Naive thymus-derived CD8-positive, alpha-beta T cell (primary cell): ENCODE measurements around the gene TSPAN31. TPM values are rescaled to one million over a fixed set of nuclear protein-coding genes. Genes with fewer than 3 reads are reported as not detected.
"Not testable (repeated sequence)": the region's sequence is repeated elsewhere in the genome, so short reads cannot be mapped to it uniquely, and the experiment has no call there.

ENCODE experiments used
- ATAC-seq, 2 donors: fragments of 150-1000 bp; cut with Tn5 transposase in 1 of 2; sonication (Bioruptor Pico), chemical (Tn5 transposase) in 1 of 2; 1 replicate in 1 of 2; 2 replicates in 1 of 2; pipeline ENCODE4 v1.10.0; 2021; ENCODE audit warnings: mild to moderate bottlenecking in 2 of 2, moderate library complexity in 2 of 2
- POLR2A ChIA-PET: fragments of 350-600 bp; sonication (Branson Sonifier 250); formaldehyde crosslinking; loops from one replicate; lab custom pipeline; 2021; ENCODE audit warnings: antibody characterized with exemption; lab: Charles Lee
- DNase-seq, 10 donors: peaks; one replicate each; pipeline versions ENCODE4 v3.0.0 to v3.0.0-alpha.2; 2020 to 2022
- H3K27ac Mint-ChIP-seq, 10 donors: one replicate each; pipeline ENCODE4 v1.8.0; 2020 to 2022; ENCODE audit warnings: mild to moderate bottlenecking in 10 of 10, mixed read lengths in 10 of 10, moderate library complexity in 4 of 10, inconsistent platforms in 1 of 10
- H3K27me3 Mint-ChIP-seq, 5 donors: one replicate each; pipeline ENCODE4 v1.8.0; 2021 to 2022; ENCODE audit warnings: mixed read lengths in 5 of 5
- H3K36me3 Mint-ChIP-seq, 3 donors: one replicate each; pipeline ENCODE4 v1.8.0; 2020 to 2022; ENCODE audit warnings: mixed read lengths in 3 of 3, mild to moderate bottlenecking in 2 of 3, inconsistent platforms in 1 of 3
- H3K4me1 Mint-ChIP-seq, 4 donors: one replicate each; pipeline ENCODE4 v1.8.0; 2021 to 2022; ENCODE audit warnings: mixed read lengths in 4 of 4
- H3K4me3 Mint-ChIP-seq, 10 donors: one replicate each; pipeline ENCODE4 v1.8.0; 2020 to 2022; ENCODE audit warnings: mild to moderate bottlenecking in 10 of 10, mixed read lengths in 10 of 10, moderate library complexity in 6 of 10, inconsistent platforms in 1 of 10
- H3K9me3 Mint-ChIP-seq, 9 donors: one replicate each; pipeline ENCODE4 v1.8.0; 2020 to 2022; ENCODE audit warnings: mixed read lengths in 9 of 9, mild to moderate bottlenecking in 3 of 9, inconsistent platforms in 1 of 9, moderate library complexity in 1 of 9
- polyA plus RNA-seq, 3 donors: library from polyadenylated mRNA; unstranded; fragments of 300-500 nt; fragmentation: Illumina TruSeq; gene quantifications; one replicate each; pipeline ENCODE4 v1.2.3, GENCODE V29; 2021
- total RNA-seq, 8 experiments: library from RNA in 2 of 8; stranded (reverse) in 2 of 8; gene quantifications; one replicate each; pipeline ENCODE4 v1.2.3 and lab custom pipeline; 2021 to 2026

The TSPAN31 gene, protein sequence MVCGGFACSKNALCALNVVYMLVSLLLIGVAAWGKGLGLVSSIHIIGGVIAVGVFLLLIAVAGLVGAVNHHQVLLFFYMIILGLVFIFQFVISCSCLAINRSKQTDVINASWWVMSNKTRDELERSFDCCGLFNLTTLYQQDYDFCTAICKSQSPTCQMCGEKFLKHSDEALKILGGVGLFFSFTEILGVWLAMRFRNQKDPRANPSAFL
- total RNA-seq (10 to 100 TPM; 22.5 to 24.8 TPM), polyA plus RNA-seq (10 to 100 TPM; 42.2 to 53.3 (median 47.3) TPM), total RNA-seq (lab: John Stamatoyannopoulos, UW) (21.5 to 33.8 (median 25.9) reads per million in 6 experiments)

DNA sequence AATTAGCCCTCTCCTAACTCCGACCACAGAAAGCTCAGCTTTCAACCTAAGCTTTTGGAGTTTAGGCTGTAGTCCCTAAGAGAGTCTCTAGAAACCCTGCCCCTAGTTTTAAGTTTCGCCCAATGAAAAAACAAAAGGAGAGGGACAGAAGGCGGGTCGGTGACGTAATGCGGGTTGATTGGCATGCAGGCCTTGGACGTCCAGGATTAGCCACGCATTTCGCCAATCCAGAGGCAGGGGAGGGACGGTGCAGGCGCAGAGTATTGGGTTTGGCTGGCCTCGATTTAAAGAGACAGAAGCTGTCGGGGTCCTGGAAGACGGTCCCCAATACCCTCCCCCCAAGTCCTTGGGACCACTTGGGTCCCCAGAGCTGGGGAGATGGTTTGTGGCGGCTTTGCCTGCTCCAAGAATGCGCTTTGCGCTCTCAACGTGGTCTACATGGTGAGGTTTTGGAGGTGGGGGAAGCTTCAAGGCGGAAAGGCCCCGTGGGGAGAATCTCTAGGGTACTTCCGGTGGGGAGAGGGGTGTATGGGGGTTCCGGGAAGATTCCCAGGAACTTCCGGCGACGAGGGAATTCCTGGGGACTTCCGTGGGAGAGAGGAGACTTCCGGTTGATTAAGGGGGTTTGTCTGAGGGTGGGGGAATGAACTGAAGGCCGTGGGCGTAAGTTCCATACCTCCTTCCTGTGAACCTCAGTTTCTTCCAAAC lies at the start of gene TSPAN31:
Gene TSPAN31 (plus strand): TSS at position 263 of the 708 bp plus-strand sequence. CDS start 116 bp downstream, at position 379.
- Mint-ChIP-seq H3K27ac (peak within 1 kb of the TSS; percentile 92 to 99 (median 97)), H3K36me3 (peaks cover 0 to 31% (median 8%) of the 10 kb centered on the region in 3 donors), H3K9me3 (no peaks in the 10 kb centered on the region), H3K27me3 (no peaks in the 10 kb centered on the region), H3K4me1 (peaks cover 24 to 57% (median 50%) of the 10 kb centered on the region in 4 donors), H3K4me3 (peak within 1 kb of the TSS; percentile 88 to 99 (median 93))
- POLR2A ChIA-PET = interaction anchor here (0.5 to 3.2 kb wide), 15 partner anchors 9 to 265 kb away, joined by 3 to 13 read pairs (median 4); partner anchors contain the start of genes ARHGAP9, DDIT3, EEF1AKMT3 and METTL1
- ATAC-seq (peak; percentile 79 to 82), DNase-seq (peak; percentile 82 to 97 (median 93))

DNA sequence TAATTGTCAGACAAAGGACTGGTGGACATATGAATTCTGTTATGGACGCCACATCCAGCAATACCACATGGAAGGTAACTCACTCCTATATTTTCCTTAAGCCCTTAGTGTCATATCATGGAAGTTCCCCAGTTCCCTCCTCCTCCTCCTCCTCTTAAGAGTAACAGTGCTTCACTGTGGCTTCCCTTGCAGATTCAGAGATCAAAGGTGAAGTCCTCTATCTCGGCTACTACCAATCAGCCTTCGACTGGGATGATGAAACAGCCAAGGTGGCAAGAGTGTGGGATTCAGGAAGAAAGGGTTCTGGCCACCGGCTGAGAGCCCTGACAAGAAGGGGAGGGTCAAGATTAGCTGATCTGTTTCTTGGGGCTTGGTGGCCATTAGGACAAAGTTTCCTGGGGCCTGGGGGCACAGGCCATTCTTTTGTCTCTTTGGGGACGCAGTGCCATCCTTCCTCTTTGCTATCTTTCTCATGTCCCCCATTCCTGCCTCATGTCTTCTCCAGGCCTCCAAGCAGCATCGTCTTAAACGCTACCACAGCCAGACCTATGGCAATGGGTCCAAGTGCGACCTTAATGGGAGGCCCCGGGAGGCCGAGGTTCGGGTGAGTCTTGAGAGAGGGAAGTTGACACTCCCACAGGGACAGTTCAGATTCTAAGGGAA lies 48.9 kb upstream of the TSPAN31 start:
- Mint-ChIP-seq H3K27me3 (peaks cover 0 to 4% (median 0%) of the 10 kb centered on the region in 5 donors), H3K27ac (peak overlapping the region in 1 of 10 donors; percentile 26), H3K36me3 (peaks cover 0 to 52% (median 16%) of the 10 kb centered on the region in 3 donors), H3K4me3 (peak overlapping the region in 8 of 10 donors; percentile 13 to 56 (median 40)), H3K4me1 (peaks cover 10 to 28% (median 18%) of the 10 kb centered on the region in 4 donors), H3K9me3 (no peaks in the 10 kb centered on the region)
- POLR2A ChIA-PET = interaction anchor here (0.7 kb wide), 1 partner anchor 790 kb away, joined by 3 read pairs; no protein-coding TSS in a partner anchor
- DNase-seq (no peak), ATAC-seq (no peak)

DNA sequence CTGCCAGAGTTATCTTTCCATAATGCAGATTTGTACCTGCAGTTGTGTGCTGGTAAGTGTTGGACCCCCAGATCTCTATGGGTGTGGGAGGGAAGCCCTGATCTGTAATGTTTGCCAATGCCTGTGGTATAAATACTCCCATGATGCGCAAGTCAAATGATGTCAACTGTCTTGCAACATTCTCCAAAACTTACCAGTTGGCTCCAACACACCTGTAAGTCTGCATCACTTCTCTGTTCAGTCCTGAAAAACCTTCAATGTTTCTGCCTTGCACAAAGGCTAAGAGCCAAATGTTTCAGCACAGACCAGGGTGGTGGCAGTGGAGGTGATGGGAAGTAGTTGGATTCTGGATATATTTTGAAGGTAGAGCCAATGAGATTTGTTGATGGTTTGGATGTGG lies 47.8 kb upstream of the TSPAN31 start:
- Mint-ChIP-seq H3K4me1 (peaks cover 10 to 29% (median 18%) of the 10 kb centered on the region in 4 donors), H3K27ac (peak overlapping the region in 2 of 10 donors; percentile 23 to 61), H3K9me3 (no peaks in the 10 kb centered on the region), H3K36me3 (peaks cover 1 to 59% (median 16%) of the 10 kb centered on the region in 3 donors), H3K27me3 (peaks cover 0 to under 1% (median 0%) of the 10 kb centered on the region in 5 donors), H3K4me3 (no peak overlapping the region)
- DNase-seq (no peak), ATAC-seq (no peak)
- POLR2A ChIA-PET = no interaction called here

DNA sequence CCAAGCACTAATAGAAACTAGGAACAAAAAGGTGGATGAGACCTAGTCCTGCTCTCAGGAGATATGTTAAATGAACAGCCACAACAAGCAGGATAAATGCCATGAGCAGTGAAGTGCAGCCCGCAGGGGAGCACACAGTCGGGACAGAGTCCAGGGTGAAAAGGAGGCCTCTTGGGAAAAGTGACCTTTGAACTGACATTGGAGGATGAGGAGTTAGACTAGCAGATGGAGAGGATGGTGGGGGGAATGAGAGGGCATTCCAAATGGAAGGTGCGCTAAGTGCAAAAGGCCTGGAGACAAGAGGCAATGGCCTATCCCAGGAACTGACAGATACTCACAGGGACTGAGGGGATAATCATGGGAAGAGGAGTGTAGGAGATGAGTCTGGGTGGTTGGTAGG lies 46.4 kb upstream of the TSPAN31 start:
- Mint-ChIP-seq H3K36me3 (peaks cover 14 to 71% (median 29%) of the 10 kb centered on the region in 3 donors), H3K27ac (peak overlapping the region in 1 of 10 donors; percentile 7), H3K9me3 (peaks cover 0 to 8% (median 0%) of the 10 kb centered on the region in 9 donors), H3K4me1 (peaks cover 10 to 34% (median 17%) of the 10 kb centered on the region in 4 donors), H3K27me3 (no peaks in the 10 kb centered on the region), H3K4me3 (no peak overlapping the region)
- DNase-seq (no peak), ATAC-seq (no peak)
- POLR2A ChIA-PET = no interaction called here

DNA sequence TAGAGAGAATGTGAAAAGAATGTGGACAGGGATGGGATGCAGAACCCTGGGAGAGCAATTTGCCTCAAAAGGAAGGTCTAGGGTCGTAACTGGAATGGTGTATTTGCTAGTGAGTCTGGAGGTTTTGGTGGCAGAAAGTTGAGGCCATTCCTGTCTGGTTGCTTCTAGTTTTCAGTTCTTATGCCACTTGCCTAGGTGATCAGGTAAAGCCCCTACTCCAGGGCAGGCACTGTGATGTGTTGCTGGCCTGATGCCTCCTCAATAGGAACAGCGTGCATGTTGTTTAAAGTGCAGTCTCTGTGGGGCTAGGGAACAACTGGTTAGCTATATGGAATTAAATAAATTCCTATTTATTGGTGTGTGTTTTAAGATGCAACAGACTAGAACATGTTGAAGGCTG lies 44.5 kb upstream of the TSPAN31 start:
- Mint-ChIP-seq H3K36me3 (peaks cover 18 to 87% (median 45%) of the 10 kb centered on the region in 3 donors), H3K9me3 (peaks cover 0 to 14% (median 3%) of the 10 kb centered on the region in 9 donors), H3K27me3 (no peaks in the 10 kb centered on the region), H3K4me3 (no peak overlapping the region), H3K27ac (peak overlapping the region in 3 of 10 donors; percentile 30 to 73 (median 58)), H3K4me1 (peaks cover 10 to 34% (median 17%) of the 10 kb centered on the region in 4 donors)
- POLR2A ChIA-PET = interaction anchor here (0.7 to 1.0 kb wide), 3 partner anchors 21 to 30 kb away, joined by 3 to 5 read pairs (median 4); no protein-coding TSS in a partner anchor
- no peak for DNase-seq
- ATAC-seq = no peak

DNA sequence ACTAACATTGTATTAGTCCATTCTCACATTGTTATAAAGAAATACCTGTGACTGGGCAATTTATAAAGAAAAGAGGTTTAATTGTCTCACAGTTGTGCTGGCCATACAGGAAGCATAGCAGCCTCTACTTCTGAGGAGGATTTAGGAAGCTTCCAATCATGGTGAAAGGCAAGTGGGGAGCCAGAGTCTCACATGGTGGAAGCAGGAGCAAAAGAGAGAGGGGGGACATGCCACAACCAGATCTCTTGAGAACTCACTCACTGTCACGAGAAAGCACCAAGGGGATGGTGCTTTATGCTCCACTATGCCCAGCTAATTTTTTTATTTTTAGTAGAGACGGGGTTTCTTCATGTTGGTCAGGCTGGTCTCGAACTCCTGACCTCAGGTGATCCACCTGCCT lies 37.6 kb upstream of the TSPAN31 start:
- no peaks in the 10 kb centered on the region for H3K27me3 Mint-ChIP-seq
- H3K4me3 Mint-ChIP-seq = no peak overlapping the region
- no peak for DNase-seq
- H3K36me3 Mint-ChIP-seq = peaks cover 15 to 73% (median 34%) of the 10 kb centered on the region in 3 donors
- ATAC-seq = no peak
- H3K4me1 Mint-ChIP-seq = peaks cover 0 to 11% (median 0%) of the 10 kb centered on the region in 4 donors
- H3K27ac Mint-ChIP-seq = peak overlapping the region in 3 of 10 donors; percentile 21 to 23 (median 22)
- H3K9me3 Mint-ChIP-seq = peaks cover 0 to 14% (median 3%) of the 10 kb centered on the region in 9 donors
- POLR2A ChIA-PET = interaction anchor here (0.7 to 1.5 kb wide), 2 partner anchors 13 to 38 kb away, joined by 3 read pairs; partner anchors contain the start of genes OS9 and TSPAN31

DNA sequence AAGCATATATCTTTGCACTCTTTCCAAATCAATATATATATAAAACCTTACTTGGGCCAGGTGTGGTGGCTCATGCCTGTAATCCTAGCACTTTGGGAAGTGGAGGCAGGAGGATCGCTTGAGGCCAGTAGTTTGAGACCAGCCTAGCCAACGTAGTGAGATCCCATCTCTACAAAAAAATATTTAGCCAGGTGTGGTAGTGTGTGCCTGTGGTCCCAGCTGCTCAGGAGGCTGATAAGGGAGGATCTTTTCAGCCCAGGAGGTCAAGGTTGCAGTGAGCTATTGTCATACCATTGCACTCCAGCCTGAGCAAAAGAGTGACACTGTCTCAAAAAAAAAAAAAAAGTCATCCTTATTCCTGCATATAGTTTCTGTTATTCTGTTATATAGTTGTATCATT lies 36.5 kb upstream of the TSPAN31 start:
- no peak overlapping the region for H3K4me3 Mint-ChIP-seq
- ATAC-seq (no peak), DNase-seq (no peak)
- no peaks in the 10 kb centered on the region for H3K27me3 Mint-ChIP-seq
- H3K4me1 Mint-ChIP-seq = peaks cover 0 to 7% (median 0%) of the 10 kb centered on the region in 4 donors
- peaks cover 5 to 71% (median 24%) of the 10 kb centered on the region in 3 donors for H3K36me3 Mint-ChIP-seq
- H3K27ac Mint-ChIP-seq = no peak overlapping the region
- POLR2A ChIA-PET = interaction anchor here (0.7 to 1.0 kb wide), 2 partner anchors 15 to 218 kb away, joined by 3 read pairs; partner anchors contain the start of gene OS9
- H3K9me3 Mint-ChIP-seq = peaks cover 0 to 6% (median 3%) of the 10 kb centered on the region in 9 donors

DNA sequence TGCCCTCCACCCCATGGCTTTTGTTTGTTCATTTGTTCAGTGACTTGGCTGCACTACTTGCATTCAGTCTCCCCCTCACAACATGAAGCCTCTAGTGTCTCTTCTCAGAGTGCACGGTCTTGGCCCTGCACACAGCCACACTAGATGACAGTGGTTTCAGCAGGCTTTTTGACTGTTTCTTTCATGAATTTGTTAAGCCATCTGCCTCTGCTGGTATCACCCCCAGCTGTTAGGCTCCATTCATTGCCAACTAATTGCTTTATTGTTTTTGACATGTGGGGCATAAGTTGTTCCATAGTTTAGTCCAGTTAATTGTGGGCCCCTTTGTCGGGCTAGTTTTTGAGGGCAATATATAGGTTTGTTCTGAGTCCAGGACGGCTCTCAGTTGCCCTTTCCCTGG lies 32.1 kb upstream of the TSPAN31 start:
- H3K27ac Mint-ChIP-seq = no peak overlapping the region
- H3K36me3 Mint-ChIP-seq = peaks cover 0 to 59% (median 7%) of the 10 kb centered on the region in 3 donors
- DNase-seq (no peak), ATAC-seq (no peak)
- peaks cover 0 to 2% (median 0%) of the 10 kb centered on the region in 9 donors for H3K9me3 Mint-ChIP-seq
- POLR2A ChIA-PET = no interaction called here
- peaks cover 0 to 7% (median 5%) of the 10 kb centered on the region in 4 donors for H3K4me1 Mint-ChIP-seq
- no peaks in the 10 kb centered on the region for H3K27me3 Mint-ChIP-seq
- no peak overlapping the region for H3K4me3 Mint-ChIP-seq

DNA sequence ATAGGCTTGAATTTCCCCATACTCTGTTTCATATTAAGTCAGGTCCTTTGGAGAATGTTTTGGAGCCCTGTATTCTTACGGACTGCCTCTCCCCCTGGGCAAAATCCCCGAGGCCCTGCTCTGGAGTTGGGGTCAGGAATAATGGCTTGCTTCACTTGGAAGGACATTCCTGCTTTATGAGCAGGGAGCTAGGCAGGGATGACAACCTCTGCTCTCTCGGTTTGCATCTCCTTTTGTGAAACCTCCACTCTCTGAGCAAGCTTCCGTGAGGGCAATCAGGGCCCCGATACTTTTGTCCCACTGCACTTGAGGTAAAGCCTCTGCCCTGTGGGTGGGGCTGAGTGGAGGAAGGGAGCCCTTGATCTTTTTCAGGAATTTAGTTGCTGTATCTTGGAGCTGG lies 31.6 kb upstream of the TSPAN31 start:
- Mint-ChIP-seq H3K27ac (peak overlapping the region in 2 of 10 donors; percentile 11 to 75), H3K36me3 (peaks cover 0 to 63% (median 10%) of the 10 kb centered on the region in 3 donors), H3K4me1 (peaks cover 0 to 7% (median 5%) of the 10 kb centered on the region in 4 donors), H3K9me3 (peaks cover 0 to 2% (median 0%) of the 10 kb centered on the region in 9 donors), H3K4me3 (no peak overlapping the region), H3K27me3 (no peaks in the 10 kb centered on the region)
- ATAC-seq = no peak
- no peak for DNase-seq
- POLR2A ChIA-PET = interaction anchor here (0.7 to 0.9 kb wide), 2 partner anchors 10 to 495 kb away, joined by 4 to 5 read pairs; no protein-coding TSS in a partner anchor

DNA sequence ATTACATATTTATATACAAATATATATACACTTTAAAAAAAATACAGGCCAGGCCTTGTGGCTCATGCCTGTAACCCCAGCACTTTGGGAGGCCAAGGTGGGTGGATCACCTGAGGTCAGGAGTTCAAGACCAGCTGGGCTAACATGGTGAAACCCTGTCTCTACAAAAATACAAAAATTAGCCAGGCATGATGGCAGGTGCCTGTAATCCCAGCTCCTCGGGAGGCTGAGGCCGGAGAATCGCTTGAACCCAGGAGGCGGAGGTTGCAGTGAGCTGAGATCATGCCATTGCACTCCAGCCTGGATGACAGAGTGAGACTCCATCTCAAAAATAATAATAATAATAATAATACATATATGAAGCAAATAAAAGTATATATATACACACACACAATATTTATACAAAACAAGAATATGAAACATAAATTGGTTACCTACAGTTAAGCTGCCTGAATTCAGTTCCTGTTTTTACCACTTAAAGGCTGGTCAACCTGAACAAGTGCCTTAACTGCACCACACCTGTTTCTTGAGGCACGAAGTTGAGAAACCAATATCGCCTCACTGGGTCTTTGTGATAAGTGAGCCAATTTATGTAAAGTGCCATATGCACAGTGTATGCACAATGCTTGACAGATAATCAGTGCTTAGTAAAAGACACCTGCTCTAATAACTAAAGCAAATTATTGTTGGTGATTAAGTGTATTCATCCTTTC lies 29.6 kb upstream of the TSPAN31 start:
- Mint-ChIP-seq H3K27ac (peak overlapping the region in 2 of 10 donors; percentile 3 to 78), H3K36me3 (peaks cover 6 to 70% (median 20%) of the 10 kb centered on the region in 3 donors)
- not testable (repeated sequence) for H3K4me1 Mint-ChIP-seq, H3K27me3 Mint-ChIP-seq, H3K4me3 Mint-ChIP-seq, DNase-seq, H3K9me3 Mint-ChIP-seq, ATAC-seq
- POLR2A ChIA-PET = interaction anchor here (0.6 kb wide), 2 partner anchors 14 to 865 kb away, joined by 3 to 7 read pairs; no protein-coding TSS in a partner anchor

DNA sequence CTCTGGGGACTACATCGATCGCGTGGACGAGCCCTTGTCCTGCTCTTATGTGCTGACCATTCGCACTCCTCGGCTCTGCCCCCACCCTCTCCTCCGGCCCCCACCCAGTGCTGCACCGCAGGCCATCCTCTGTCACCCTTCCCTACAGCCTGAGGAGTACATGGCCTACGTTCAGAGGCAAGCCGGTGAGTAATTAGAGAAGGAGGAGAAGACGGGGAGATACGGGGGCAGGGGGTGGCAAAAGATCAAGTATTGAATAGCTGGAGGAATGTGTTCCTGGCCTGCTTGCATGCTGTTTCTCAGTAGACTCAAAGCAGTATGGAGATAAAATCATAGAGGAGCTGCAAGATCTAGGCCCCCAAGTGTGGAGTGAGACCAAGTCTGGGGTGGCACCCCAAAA lies 29.1 kb upstream of the TSPAN31 start:
- peaks cover 6 to 73% (median 20%) of the 10 kb centered on the region in 3 donors for H3K36me3 Mint-ChIP-seq
- POLR2A ChIA-PET = interaction anchor here (0.6 kb wide), 2 partner anchors 13 to 248 kb away, joined by 5 to 7 read pairs; no protein-coding TSS in a partner anchor

More for the DNA sequence above, 29.1 kb upstream of the TSPAN31 start:
- Mint-ChIP-seq H3K27ac (peak overlapping the region in 5 of 10 donors; percentile 3 to 78 (median 72)), H3K27me3 (no peaks in the 10 kb centered on the region), H3K4me1 (peaks cover 6 to 10% (median 8%) of the 10 kb centered on the region in 4 donors), H3K4me3 (no peak overlapping the region), H3K9me3 (peaks cover 0 to 2% (median 0%) of the 10 kb centered on the region in 9 donors)
- ATAC-seq = no peak
- no peak for DNase-seq
